ENCODE data around the gene ATAD2B. TPM values are rescaled to one million over a fixed set of nuclear protein-coding genes. Genes with fewer than 3 reads are reported as not detected.

ATAD2B gene
- polyA plus RNA-seq, 1 of the 3 experiments (the other 2 are of a cell fraction) = 1.3 TPM

DNA sequence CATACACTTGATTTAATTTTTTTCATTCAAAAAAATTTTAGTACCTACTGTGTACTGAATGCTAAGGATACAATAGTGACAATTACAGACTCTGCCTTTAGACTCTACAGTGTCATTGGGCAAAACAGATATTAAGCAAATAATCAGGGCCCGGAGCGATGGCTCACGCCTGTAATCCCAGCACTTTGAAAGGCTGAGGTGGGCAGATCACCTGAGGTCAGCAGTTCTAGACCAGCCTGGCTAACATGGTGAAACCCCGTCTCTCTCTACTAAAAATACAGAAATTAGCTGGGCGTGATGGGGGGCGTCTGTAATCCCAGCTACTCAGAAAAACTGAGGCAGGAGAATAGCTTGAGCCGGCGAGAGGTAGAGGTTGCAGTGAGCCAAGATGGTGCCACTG, 14.7 kb upstream of the ATAD2B start:
- Histone ChIP-seq H4K20me1 (ENCODE audit: insufficient read depth) (peaks cover 10% of the 10 kb centered on the region; the same call in 1 of the 2 replicates), H2AFZ (ENCODE audit: low read depth) (no peak overlapping the region), H3K36me3 (replicated peaks in 1 of 2; ENCODE audit: control insufficient read depth in 1 of 2, insufficient read depth in 2 of 2, low read length in 1 of 2) (peaks cover 0 to 6% of the 10 kb centered on the region in 2 experiments), H3K79me2 (ENCODE audit: insufficient read depth) (peaks cover 61% of the 10 kb centered on the region), H3K27ac (ENCODE audit: low read depth in 2 of 2, low read length in 1 of 2) (no peak overlapping the region), H3K4me2 (peak overlapping the region; percentile 84), H3K9ac (peak overlapping the region; percentile 69; the same call in 1 of the 2 replicates), H3K4me3 (ENCODE audit: low read depth in 2 of 2, low read length in 1 of 2) (peak overlapping the region; percentile 73 to 91), H3F3A (replicated peaks; ENCODE audit: insufficient read depth) (peaks cover 11% of the 10 kb centered on the region), H3K9me3 (no peaks in the 10 kb centered on the region), H3K27me3 (ENCODE audit: insufficient read depth) (no peaks in the 10 kb centered on the region), H3K9me2 (no peaks in the 10 kb centered on the region), H3K4me1 (ENCODE audit: control insufficient read depth in 1 of 2, insufficient read depth in 2 of 2, low read depth in 1 of 2, low read length in 1 of 2) (peaks cover 11 to 14% of the 10 kb centered on the region in 2 experiments; a peak in 3 of 4 replicates)
- DNase-seq = no peak
- WGBS (ENCODE audit: low lambda C conversion rate) = 97% methylated on average over 8 of the region's 8 CpGs
- ChIA-PET CTCF (interaction anchor here (0.6 to 2.1 kb wide), 3 partner anchors 15 to 45 kb away, joined by 3 to 15 read pairs (median 3); partner anchors contain the start of gene ATAD2B), POLR2A (interaction anchor here (0.5 to 4.5 kb wide), 2 partner anchors 15 to 1311 kb away, joined by 3 to 53 read pairs; partner anchors contain the start of gene ATAD2B)
- TF ChIP-seq NRF1 (IDR thresholded peaks at IDR 0.05; ENCODE audit: low read depth, low read length) (no peak), GATA2 (CRISPR knock-in tag; IDR thresholded peaks at IDR 0.05) (no peak), GABPA (IDR thresholded peaks at IDR 0.05; ENCODE audit: low read depth) (no peak), FOXJ3 (CRISPR knock-in tag; IDR thresholded peaks at IDR 0.05) (no peak), TCF12 (IDR thresholded peaks at IDR 0.05) (no peak), MAX (IDR thresholded peaks at IDR 0.05; ENCODE audit: low read depth) (no peak), RAD21 (IDR thresholded peaks at IDR 0.05; ENCODE audit: low read length) (no peak), REST (IDR thresholded peaks at IDR 0.05; ENCODE audit: low read depth, low read length) (no peak), RCOR1 (IDR thresholded peaks at IDR 0.05; ENCODE audit: low read length) (no peak), EP300 (IDR thresholded peaks at IDR 0.05; ENCODE audit: borderline replicate concordance in 1 of 2, low read depth in 1 of 2, low read length in 1 of 2) (no peak), IRF3 (IDR thresholded peaks at IDR 0.05; ENCODE audit: low read depth, low read length) (no peak), JUND (IDR thresholded peaks at IDR 0.05) (no peak), MXI1 (IDR thresholded peaks at IDR 0.05; ENCODE audit: low read depth, low read length) (no peak), SMC3 (IDR thresholded peaks at IDR 0.05; ENCODE audit: low read depth, low read length) (no peak)
- TF ChIP-seq, protein P1, sequence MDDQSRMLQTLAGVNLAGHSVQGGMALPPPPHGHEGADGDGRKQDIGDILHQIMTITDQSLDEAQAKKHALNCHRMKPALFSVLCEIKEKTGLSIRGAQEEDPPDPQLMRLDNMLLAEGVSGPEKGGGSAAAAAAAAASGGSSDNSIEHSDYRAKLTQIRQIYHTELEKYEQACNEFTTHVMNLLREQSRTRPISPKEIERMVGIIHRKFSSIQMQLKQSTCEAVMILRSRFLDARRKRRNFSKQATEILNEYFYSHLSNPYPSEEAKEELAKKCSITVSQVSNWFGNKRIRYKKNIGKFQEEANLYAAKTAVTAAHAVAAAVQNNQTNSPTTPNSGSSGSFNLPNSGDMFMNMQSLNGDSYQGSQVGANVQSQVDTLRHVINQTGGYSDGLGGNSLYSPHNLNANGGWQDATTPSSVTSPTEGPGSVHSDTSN (IDR thresholded peaks at IDR 0.05) = no peak
